Natural killer cell (primary cell): ENCODE results near the gene VN1R5. TPM values are rescaled to one million over a fixed set of nuclear protein-coding genes. Genes with fewer than 3 reads are reported as not detected.
"Not testable (repeated sequence)": the region's sequence is repeated elsewhere in the genome, so short reads cannot be mapped to it uniquely, and the experiment has no call there.

Experiments used
- ATAC-seq, 3 donors: fragments of 150-1000 bp in 2 of 3; fragments of 200-7000 bp in 1 of 3; cut with Tn5 transposase; 1 replicate in 1 of 3; 2 replicates in 2 of 3; pipeline ENCODE4 v1.10.0; 2021; ENCODE audit warnings: mild to moderate bottlenecking in 2 of 3, moderate library complexity in 2 of 3
- DNase-seq, 2 donors: peaks; one replicate each; pipeline versions ENCODE4 v3.0.0 to v3.0.0-alpha.2; 2013 to 2021; ENCODE audit warnings: mixed read lengths in 1 of 2
- H3K27ac ChIP-seq: one replicate; pipeline ENCODE4 v1.5.1; 2013; ENCODE audit warnings: mild to moderate bottlenecking, low read length
- H3K27me3 ChIP-seq: one replicate; pipeline ENCODE4 v1.6.1; 2013; ENCODE audit warnings: low read length; ENCODE audit not compliant: control insufficient read depth, insufficient read depth
- H3K36me3 ChIP-seq: one replicate; pipeline ENCODE4 v1.6.1; 2013; ENCODE audit warnings: low read length; ENCODE audit not compliant: control insufficient read depth, insufficient read depth
- H3K4me1 ChIP-seq: one replicate; pipeline ENCODE4 v1.6.1; 2013; ENCODE audit warnings: low read length; ENCODE audit not compliant: control insufficient read depth, insufficient read depth
- H3K4me3 ChIP-seq: one replicate; pipeline ENCODE4 v1.5.1; 2013; ENCODE audit warnings: low read length
- H3K9me3 ChIP-seq: one replicate; pipeline ENCODE4 v1.6.1; 2013; ENCODE audit warnings: low read length; ENCODE audit not compliant: control insufficient read depth, insufficient read depth
- H3K27ac Mint-ChIP-seq, 2 donors: one replicate each; pipeline ENCODE4 v1.8.0; 2022; ENCODE audit warnings: mild to moderate bottlenecking in 2 of 2, mixed read lengths in 2 of 2, moderate library complexity in 1 of 2
- H3K27me3 Mint-ChIP-seq, 2 donors: one replicate each; pipeline ENCODE4 v1.8.0; 2022; ENCODE audit warnings: low read depth in 2 of 2, mixed read lengths in 2 of 2
- H3K36me3 Mint-ChIP-seq: one replicate; pipeline ENCODE4 v1.8.0; 2022; ENCODE audit warnings: mixed read lengths
- H3K4me1 Mint-ChIP-seq, 2 donors: one replicate each; pipeline ENCODE4 v1.8.0; 2022; ENCODE audit warnings: mixed read lengths in 2 of 2
- H3K4me3 Mint-ChIP-seq: one replicate; pipeline ENCODE4 v1.8.0; 2022; ENCODE audit warnings: mild to moderate bottlenecking, moderate library complexity, mixed read lengths
- H3K9me3 Mint-ChIP-seq, 2 donors: one replicate each; pipeline ENCODE4 v1.8.0; 2022; ENCODE audit warnings: mixed read lengths in 2 of 2
- CTCF ChIP-seq: fragments of 200-600 bp; IDR thresholded peaks from one replicate; pipeline ENCODE4 v1.8.0; 2022; ENCODE audit warnings: antibody characterized with exemption
- WGBS: methylation state at CpG from one replicate; pipeline ENCODE4 v1.1.7; 2013; ENCODE audit warnings: missing lambda C conversion rate; ENCODE audit not compliant: insufficient coverage; 5-methylcytosine and 5-hydroxymethylcytosine counted together
- intact Hi-C: fragments of 100-400 bp; cut with micrococcal nuclease; formaldehyde crosslinking; loops from one replicate; pipeline ENCODE4 v1.14.2; 2022
- total RNA-seq, 4 donors: library from RNA; stranded (reverse); fragments of 120-200 nt in 1 of 4; gene quantifications; one replicate each; pipeline versions ENCODE4 v1.2.3 to v1.2.4, GENCODE V29; 2013 to 2022

The VN1R5 gene
- total RNA-seq, 3 donors from 2014 or later (not counting 1 experiment from before 2014, with no cell fraction given), result not detected

GRCh38 chr1:247286134-247286670 is 30.3 kb downstream of the VN1R5 start:
- H3K27ac Mint-ChIP-seq, result no peak overlapping the region
- WGBS, result 98% methylated on average over 23 of the region's 23 CpGs
- no peak for TF ChIP-seq CTCF
- H3K36me3 Mint-ChIP-seq, result no peaks in the 10 kb centered on the region
- intact Hi-C loops, result no loop called here
- H3K4me3 Mint-ChIP-seq, result no peak overlapping the region
- Histone ChIP-seq H3K4me1 (no peaks in the 10 kb centered on the region), H3K4me3 (no peak overlapping the region), H3K27ac (no peak overlapping the region), H3K27me3 (no peaks in the 10 kb centered on the region), H3K36me3 (no peaks in the 10 kb centered on the region), H3K9me3 (no peaks in the 10 kb centered on the region)
- no peaks in the 10 kb centered on the region for H3K27me3 Mint-ChIP-seq
- ATAC-seq (no peak), DNase-seq (no peak)
- H3K9me3 Mint-ChIP-seq, result peaks cover 0 to 2% of the 10 kb centered on the region in 2 donors
- no peaks in the 10 kb centered on the region for H3K4me1 Mint-ChIP-seq

- TF ChIP-seq CTCF, result no peak
- intact Hi-C loops, result no loop called here
- Histone ChIP-seq H3K4me1 (peaks cover 3% of the 10 kb centered on the region), H3K36me3 (no peaks in the 10 kb centered on the region), H3K27ac (no peak overlapping the region), H3K27me3 (no peaks in the 10 kb centered on the region), H3K4me3 (no peak overlapping the region), H3K9me3 (no peaks in the 10 kb centered on the region)
- ATAC-seq, result no peak
- no peaks in the 10 kb centered on the region for H3K36me3 Mint-ChIP-seq
- no peak for DNase-seq
- H3K4me1 Mint-ChIP-seq, result peaks cover 7 to 8% of the 10 kb centered on the region in 2 donors
- no peak overlapping the region for H3K27ac Mint-ChIP-seq
- H3K9me3 Mint-ChIP-seq, result peaks cover 0 to 2% of the 10 kb centered on the region in 2 donors
- no peak overlapping the region for H3K4me3 Mint-ChIP-seq
- H3K27me3 Mint-ChIP-seq, result no peaks in the 10 kb centered on the region
- WGBS, result 90% methylated on average over 14 of the region's 14 CpGs
Observed at GRCh38 chr1:247287460-247287859, 31.6 kb downstream of the VN1R5 start.

- Mint-ChIP-seq H3K4me1 (peaks cover 7 to 15% of the 10 kb centered on the region in 2 donors), H3K4me3 (no peak overlapping the region), H3K36me3 (no peaks in the 10 kb centered on the region), H3K27ac (no peak overlapping the region), H3K27me3 (no peaks in the 10 kb centered on the region), H3K9me3 (peaks cover 0 to 2% of the 10 kb centered on the region in 2 donors)
- ATAC-seq (no peak), DNase-seq (no peak)
- no peaks in the 10 kb centered on the region for H3K27me3 ChIP-seq
- 97% methylated on average over 6 of the region's 6 CpGs for WGBS
- H3K9me3 ChIP-seq, result no peaks in the 10 kb centered on the region
- TF ChIP-seq CTCF, result no peak
- H3K4me3 ChIP-seq, result no peak overlapping the region
- no peak overlapping the region for H3K27ac ChIP-seq
- peaks cover 3% of the 10 kb centered on the region for H3K4me1 ChIP-seq
- H3K36me3 ChIP-seq, result no peaks in the 10 kb centered on the region
- intact Hi-C loops, result no loop called here
Observed at GRCh38 chr1:247288341-247288740, 32.5 kb downstream of the VN1R5 start.

GRCh38 chr1:247289274-247289892 is 33.5 kb downstream of the VN1R5 start:
- H3K9me3 Mint-ChIP-seq, H3K4me1 ChIP-seq, H3K27ac ChIP-seq, H3K27me3 ChIP-seq, intact Hi-C loops, H3K36me3 ChIP-seq, H3K27me3 Mint-ChIP-seq, H3K27ac Mint-ChIP-seq, DNase-seq, ATAC-seq, H3K4me3 ChIP-seq, H3K9me3 ChIP-seq, H3K4me3 Mint-ChIP-seq, H3K36me3 Mint-ChIP-seq: not testable (repeated sequence)
- H3K4me1 Mint-ChIP-seq, result peaks cover 7 to 15% of the 10 kb centered on the region in 2 donors
- WGBS, result 97% methylated on average over 19 of the region's 19 CpGs
